Liver (tissue), 9 donors: ENCODE data around the gene ZNF423. TPM values are rescaled to one million over a fixed set of nuclear protein-coding genes. Genes with fewer than 3 reads are reported as not detected.

Experiments
- DNase-seq: peaks from one replicate; pipeline ENCODE4 v3.0.0-alpha.2; 2017; ENCODE audit warnings: low spot score
- H3K27ac ChIP-seq, 2 donors: one replicate each; pipeline ENCODE4 v1.7.0; 2013; ENCODE audit warnings: inconsistent platforms in 2 of 2, low read length in 2 of 2, control low read depth in 1 of 2, low read depth in 1 of 2, mild to moderate bottlenecking in 1 of 2
- H3K27me3 ChIP-seq, 4 donors: one replicate each; pipeline versions ENCODE4 v1.6.1 to v1.7.0; 2013; ENCODE audit warnings: low read length in 3 of 4, inconsistent platforms in 1 of 4, mild to moderate bottlenecking in 1 of 4, moderate library complexity in 1 of 4; ENCODE audit not compliant: control insufficient read depth in 4 of 4, insufficient read depth in 4 of 4
- H3K36me3 ChIP-seq, 4 donors: one replicate each; pipeline versions ENCODE4 v1.6.1 to v1.7.0; 2013; ENCODE audit warnings: low read length in 3 of 4, mild to moderate bottlenecking in 3 of 4, low read depth in 1 of 4, moderate library complexity in 1 of 4; ENCODE audit not compliant: control insufficient read depth in 4 of 4, insufficient read depth in 3 of 4
- H3K4me1 ChIP-seq, 4 donors: one replicate each; pipeline versions ENCODE4 v1.6.1 to v1.7.0; 2013; ENCODE audit warnings: low read length in 3 of 4, mild to moderate bottlenecking in 3 of 4, moderate library complexity in 1 of 4; ENCODE audit not compliant: control insufficient read depth in 4 of 4, insufficient read depth in 4 of 4
- H3K4me3 ChIP-seq, 3 donors: one replicate each; pipeline versions ENCODE4 v1.6.1 to v1.7.0; 2013; ENCODE audit warnings: low read length in 3 of 3, control low read depth in 1 of 3, low read depth in 1 of 3, mild to moderate bottlenecking in 1 of 3
- H3K9ac ChIP-seq, 2 donors: one replicate each; pipeline ENCODE4 v1.7.0; 2013; ENCODE audit warnings: low read length in 2 of 2, mild to moderate bottlenecking in 2 of 2, moderate library complexity in 2 of 2, control low read depth in 1 of 2, low read depth in 1 of 2
- H3K9me3 ChIP-seq, 4 donors: one replicate each; pipeline versions ENCODE4 v1.6.1 to v1.7.0; 2013; ENCODE audit warnings: low read length in 3 of 4; ENCODE audit not compliant: control insufficient read depth in 4 of 4
- EGR1 ChIP-seq, 2 donors: IDR thresholded peaks; 2 replicates each; pipeline ENCODE4 v1.6.1; 2016 to 2018; ENCODE audit warnings: antibody characterized with exemption in 2 of 2, low read depth in 2 of 2
- FOXA1 ChIP-seq: IDR thresholded peaks from 2 replicates; pipeline ENCODE4 v1.6.1; 2016; ENCODE audit warnings: antibody characterized with exemption
- FOXA2 ChIP-seq: IDR thresholded peaks from 2 replicates; pipeline ENCODE4 v1.6.1; 2016; ENCODE audit warnings: antibody characterized with exemption
- GABPA ChIP-seq, 2 donors: IDR thresholded peaks in 1 of 2; conservative IDR thresholded peaks in 1 of 2; 2 replicates each; pipeline ENCODE4 v1.6.1; 2016; ENCODE audit warnings: antibody characterized with exemption in 2 of 2, mild to moderate bottlenecking in 1 of 2, moderate library complexity in 1 of 2
- HNF4A ChIP-seq, 2 donors: conservative IDR thresholded peaks; 2 replicates each; pipeline ENCODE4 v1.6.1; 2016; ENCODE audit warnings: antibody characterized with exemption in 2 of 2, mild to moderate bottlenecking in 2 of 2
- HNF4G ChIP-seq: IDR thresholded peaks from 2 replicates; pipeline ENCODE4 v1.6.1; 2016; ENCODE audit warnings: antibody characterized with exemption
- JUND ChIP-seq, 2 donors: IDR thresholded peaks; 2 replicates each; pipeline ENCODE4 v1.6.1; 2016; ENCODE audit warnings: antibody characterized with exemption in 2 of 2
- NR2F2 ChIP-seq: IDR thresholded peaks from 2 replicates; pipeline ENCODE4 v1.6.1; 2016; ENCODE audit warnings: antibody characterized with exemption
- RAD21 ChIP-seq, 2 donors: IDR thresholded peaks; 2 replicates each; pipeline ENCODE4 v1.6.1; 2016; ENCODE audit warnings: antibody characterized with exemption in 2 of 2, mild to moderate bottlenecking in 2 of 2
- REST ChIP-seq: IDR thresholded peaks from 2 replicates; pipeline ENCODE4 v1.6.1; 2016; ENCODE audit warnings: antibody characterized with exemption, mild to moderate bottlenecking
- RXRA ChIP-seq, 2 donors: IDR thresholded peaks; 2 replicates each; pipeline ENCODE4 v1.6.1; 2017 to 2018; ENCODE audit warnings: antibody characterized with exemption in 2 of 2, mild to moderate bottlenecking in 1 of 2
- SP1 ChIP-seq: IDR thresholded peaks from 2 replicates; pipeline ENCODE4 v1.6.1; 2018; ENCODE audit warnings: antibody characterized with exemption, mild to moderate bottlenecking
- TAF1 ChIP-seq: conservative IDR thresholded peaks from 2 replicates; pipeline ENCODE4 v1.6.1; 2016; ENCODE audit warnings: antibody characterized with exemption, mild to moderate bottlenecking
- YY1 ChIP-seq: IDR thresholded peaks from 2 replicates; pipeline ENCODE4 v1.6.1; 2016; ENCODE audit warnings: antibody characterized with exemption, mild to moderate bottlenecking
- ZBTB33 ChIP-seq: IDR thresholded peaks from 2 replicates; pipeline ENCODE4 v1.6.1; 2016; ENCODE audit warnings: antibody characterized with exemption
- WGBS: extraction: QIAGEN DNeasy Blood & Tissue Kit; methylation state at CpG from one replicate; pipeline ENCODE4 v1.1.7; 2013; 5-methylcytosine and 5-hydroxymethylcytosine counted together
- polyA plus RNA-seq, 2 donors: library from polyadenylated mRNA; stranded (reverse) in 1 of 2; unstranded in 1 of 2; fragments of 200-250 nt in 1 of 2; fragments of >200 nt in 1 of 2; fragmentation: Nextera tagmentation in 1 of 2; extraction: Ambion mirVana in 1 of 2; gene quantifications; one replicate each; pipeline versions ENCODE4 v1.2.1 to v1.2.3, GENCODE V29; 2013 to 2015
- total RNA-seq, 2 donors: library from RNA; depleted of rRNA; stranded (reverse); fragments of >200 nt; gene quantifications; one replicate each; pipeline ENCODE4 v1.2.3, GENCODE V29; 2014
- TF ChIP-seq, protein P1 (sequence below): IDR thresholded peaks from 2 replicates; pipeline ENCODE4 v1.6.1; 2016; ENCODE audit warnings: antibody characterized with exemption
- TF ChIP-seq, protein P2 (sequence below): IDR thresholded peaks from 2 replicates; pipeline ENCODE4 v1.6.1; 2016; ENCODE audit warnings: antibody characterized with exemption
- TF ChIP-seq, protein P3 (sequence below): fragments of 150-350 bp; IDR thresholded peaks from 2 replicates; pipeline ENCODE4 v1.5.1; 2017; ENCODE audit warnings: improper control_type of control experiment, low read depth, low read length; ENCODE audit not compliant: missing input control
- donor health status: healthy.
- donor health status: healthy.
- donor health status: healthy.
- donor health status: healthy.
- donor health status: healthy.

Gene ZNF423
- total and polyA plus RNA-seq, 4 donors = 0.24 to 1.6 (median 0.39) TPM

DNA sequence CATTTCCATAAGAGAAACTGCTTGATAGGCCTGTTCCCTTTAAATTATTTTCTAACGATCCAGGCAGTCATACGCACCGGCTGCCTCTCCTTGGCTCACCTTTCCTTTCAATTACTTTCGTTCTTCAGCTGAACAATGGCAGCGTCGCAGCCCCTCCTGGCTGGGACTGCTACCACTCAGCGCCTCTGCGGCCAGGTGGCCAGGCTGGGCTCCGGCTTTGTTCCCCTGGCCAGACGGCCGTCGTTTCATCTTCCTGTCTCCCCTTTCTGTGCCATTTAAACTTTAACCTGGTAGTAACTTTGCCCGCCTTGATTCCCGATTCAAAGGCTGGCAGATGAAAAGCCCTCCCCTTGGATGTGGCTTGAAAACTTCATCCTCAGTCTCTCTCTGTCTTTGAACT is 403.3 kb downstream of the ZNF423 start (continued):
- no peak for TF ChIP-seq REST

GRCh38 chr16:49452108-49452507 is 403.8 kb downstream of the ZNF423 start:
- no peaks in the 10 kb centered on the region for H3K9me3 ChIP-seq
- H3K36me3 ChIP-seq = no peaks in the 10 kb centered on the region
- TF ChIP-seq NR2F2 = no peak
- no peak for TF ChIP-seq SP1
- no peak overlapping the region for H3K9ac ChIP-seq
- peaks cover 0 to 4% (median 2%) of the 10 kb centered on the region in 4 donors for H3K4me1 ChIP-seq
- H3K27me3 ChIP-seq = no peaks in the 10 kb centered on the region
- H3K4me3 ChIP-seq = peak overlapping the region in 1 of 3 donors; percentile 40
- no peak overlapping the region for H3K27ac ChIP-seq
- 65% methylated on average over 4 of the region's 4 CpGs for WGBS
- no peak for DNase-seq

DNA sequence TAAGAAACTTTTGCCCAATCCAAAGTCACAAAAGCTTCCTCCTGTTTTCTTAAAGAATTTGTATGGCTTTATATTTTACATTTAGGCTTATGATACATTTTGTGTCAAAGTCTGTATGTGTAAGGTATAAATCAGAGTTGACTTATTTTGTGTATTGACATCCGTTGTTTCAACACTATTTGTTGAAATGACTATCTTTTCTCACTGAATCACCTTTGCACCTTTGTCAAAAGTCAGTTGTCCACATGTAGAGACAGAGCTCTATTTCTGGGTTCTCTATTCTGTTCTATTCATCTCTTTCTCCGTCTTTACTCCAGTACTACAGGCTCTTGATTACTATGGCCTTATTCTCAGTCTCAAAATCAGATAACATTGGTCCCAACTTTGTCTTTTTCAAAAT is 409.1 kb downstream of the ZNF423 start:
- WGBS = 45% methylated on average over 2 of the region's 2 CpGs
- Histone ChIP-seq H3K4me1 (peaks cover 0 to 7% (median 2%) of the 10 kb centered on the region in 4 donors), H3K4me3 (no peak overlapping the region), H3K9me3 (no peaks in the 10 kb centered on the region), H3K36me3 (no peaks in the 10 kb centered on the region), H3K9ac (no peak overlapping the region), H3K27ac (peak overlapping the region; percentile 5 to 45), H3K27me3 (no peaks in the 10 kb centered on the region)
- TF ChIP-seq, protein P1, sequence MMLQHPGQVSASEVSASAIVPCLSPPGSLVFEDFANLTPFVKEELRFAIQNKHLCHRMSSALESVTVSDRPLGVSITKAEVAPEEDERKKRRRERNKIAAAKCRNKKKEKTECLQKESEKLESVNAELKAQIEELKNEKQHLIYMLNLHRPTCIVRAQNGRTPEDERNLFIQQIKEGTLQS = no peak
- TF ChIP-seq FOXA1 = no peak
- TF ChIP-seq, protein P2, sequence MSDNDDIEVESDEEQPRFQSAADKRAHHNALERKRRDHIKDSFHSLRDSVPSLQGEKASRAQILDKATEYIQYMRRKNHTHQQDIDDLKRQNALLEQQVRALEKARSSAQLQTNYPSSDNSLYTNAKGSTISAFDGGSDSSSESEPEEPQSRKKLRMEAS = peak; percentile 36
- peak in 1 of 2 donors; percentile 59 for TF ChIP-seq RXRA (IDR thresholded peaks at IDR 0.05)
- peak; percentile 22 for TF ChIP-seq YY1
- TF ChIP-seq HNF4G = peak; percentile 73
- TF ChIP-seq JUND (IDR thresholded peaks at IDR 0.05) = peak in 1 of 2 donors; percentile 69
- peak; percentile 93 to 97 for TF ChIP-seq HNF4A (conservative IDR thresholded peaks at IDR 0.05)
- TF ChIP-seq REST = peak; percentile 40
- no peak for TF ChIP-seq NR2F2
- peak; percentile 25 for TF ChIP-seq ZBTB33
- peak; percentile 71 for TF ChIP-seq FOXA2
- no peak for TF ChIP-seq TAF1
- no peak for TF ChIP-seq EGR1 (IDR thresholded peaks at IDR 0.05; ENCODE audit: low read depth in 2 of 2)
- peak; percentile 78 for TF ChIP-seq SP1
- TF ChIP-seq RAD21 (IDR thresholded peaks at IDR 0.05) = peak in 1 of 2 donors; percentile 12
- TF ChIP-seq GABPA (IDR thresholded peaks at IDR 0.05 in 1 of 2, conservative IDR thresholded peaks at IDR 0.05 in 1 of 2) = no peak
- TF ChIP-seq, protein P3, sequence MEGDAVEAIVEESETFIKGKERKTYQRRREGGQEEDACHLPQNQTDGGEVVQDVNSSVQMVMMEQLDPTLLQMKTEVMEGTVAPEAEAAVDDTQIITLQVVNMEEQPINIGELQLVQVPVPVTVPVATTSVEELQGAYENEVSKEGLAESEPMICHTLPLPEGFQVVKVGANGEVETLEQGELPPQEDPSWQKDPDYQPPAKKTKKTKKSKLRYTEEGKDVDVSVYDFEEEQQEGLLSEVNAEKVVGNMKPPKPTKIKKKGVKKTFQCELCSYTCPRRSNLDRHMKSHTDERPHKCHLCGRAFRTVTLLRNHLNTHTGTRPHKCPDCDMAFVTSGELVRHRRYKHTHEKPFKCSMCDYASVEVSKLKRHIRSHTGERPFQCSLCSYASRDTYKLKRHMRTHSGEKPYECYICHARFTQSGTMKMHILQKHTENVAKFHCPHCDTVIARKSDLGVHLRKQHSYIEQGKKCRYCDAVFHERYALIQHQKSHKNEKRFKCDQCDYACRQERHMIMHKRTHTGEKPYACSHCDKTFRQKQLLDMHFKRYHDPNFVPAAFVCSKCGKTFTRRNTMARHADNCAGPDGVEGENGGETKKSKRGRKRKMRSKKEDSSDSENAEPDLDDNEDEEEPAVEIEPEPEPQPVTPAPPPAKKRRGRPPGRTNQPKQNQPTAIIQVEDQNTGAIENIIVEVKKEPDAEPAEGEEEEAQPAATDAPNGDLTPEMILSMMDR = no peak
- no peak for DNase-seq
